ENCODE results near the gene ANKIB1. TPM values are rescaled to one million over a fixed set of nuclear protein-coding genes. Genes with fewer than 3 reads are reported as not detected.

Gene ANKIB1
- total RNA-seq, 2 experiments from 2014 or later: 25.3 to 42.3 TPM

DNA sequence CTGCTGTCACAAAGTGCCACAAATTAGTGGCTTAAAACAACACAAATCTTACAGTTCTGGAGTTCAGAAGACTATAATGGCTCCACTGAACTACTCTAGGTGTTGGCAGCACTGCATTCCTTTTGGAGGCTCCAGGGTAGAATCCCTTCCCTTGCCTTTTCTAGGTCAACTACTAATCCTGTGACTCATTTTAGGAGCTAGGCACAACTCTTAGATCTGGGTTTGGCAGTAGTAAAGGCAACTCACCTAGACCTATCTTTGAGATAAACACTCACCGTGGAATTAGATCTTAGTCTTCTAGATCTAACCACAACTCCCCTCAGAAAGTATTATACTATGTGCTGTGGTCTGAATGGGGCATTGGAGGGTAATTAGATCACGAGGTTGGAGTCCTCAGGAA, 60.4 kb downstream of the ANKIB1 start:
- intact Hi-C loops (cut with micrococcal nuclease; ENCODE audit: unreplicated experiment): no loop called here
- CTCF ChIA-PET (ENCODE audit: unreplicated experiment): no interaction called here
- Histone ChIP-seq H3K36me3 (ENCODE audit: insufficient read depth, low read length) (peaks cover 47% of the 10 kb centered on the region), H4K20me1 (ENCODE audit: insufficient read depth, low read length) (no peaks in the 10 kb centered on the region), H3K9me2 (ENCODE audit: insufficient read depth, low read length) (no peaks in the 10 kb centered on the region), H3K4me3 (ENCODE audit: low read depth, low read length, poor library complexity, severe bottlenecking) (no peak overlapping the region), H3K9me3 (ENCODE audit: low read length) (peaks cover 3% of the 10 kb centered on the region; the same call in 1 of the 2 replicates), H2AFZ (ENCODE audit: low read length) (no peak overlapping the region), H3K4me1 (ENCODE audit: insufficient read depth, low read length, poor library complexity, severe bottlenecking) (no peaks in the 10 kb centered on the region), H3K79me2 (ENCODE audit: insufficient read depth, low read depth, low read length) (no peaks in the 10 kb centered on the region), H3K4me2 (ENCODE audit: low read length) (no peak overlapping the region), H3K27ac (ENCODE audit: low read depth, low read length, poor library complexity, severe bottlenecking) (no peak overlapping the region)
- TF ChIP-seq CTCF (conservative IDR thresholded peaks at IDR 0.05; ENCODE audit: low read length): no peak
- no peak for TF ChIP-seq EZH2phosphoT487 (IDR thresholded peaks at IDR 0.05; ENCODE audit: borderline replicate concordance, low read depth, low read length)
- no TSS peak for BruUV-seq (replicated peaks)
- DNase-seq (ENCODE audit: low spot score): no peak
- POLR2A ChIA-PET: interaction anchor here (0.8 to 2.3 kb wide), 3 partner anchors 9 to 71 kb away, joined by 3 to 6 read pairs (median 4); no protein-coding TSS in a partner anchor

DNA sequence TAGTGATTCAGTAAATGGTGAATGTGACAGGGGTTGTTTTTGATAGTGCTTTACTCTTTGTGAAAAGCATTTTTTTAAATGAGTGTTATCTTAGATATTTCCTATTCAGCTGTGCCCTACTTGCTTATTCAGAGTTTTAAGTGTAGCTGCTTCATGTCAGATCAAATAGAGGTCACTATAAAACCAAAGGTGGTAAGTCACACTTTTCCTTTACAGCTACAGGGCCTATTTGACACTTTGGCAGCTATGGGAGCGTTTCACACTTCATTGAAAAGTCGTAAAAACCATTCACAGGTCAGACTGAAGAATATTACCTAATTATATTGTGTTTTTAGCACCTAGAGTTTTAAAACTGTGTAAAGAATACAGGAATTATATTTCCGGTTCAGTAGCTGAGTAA, 67.3 kb downstream of the ANKIB1 start:
- DNase-seq (ENCODE audit: low spot score): no peak
- no peak overlapping the region for H3K4me3 ChIP-seq (ENCODE audit: low read depth, low read length, poor library complexity, severe bottlenecking)
- H3K4me1 ChIP-seq (ENCODE audit: insufficient read depth, low read length, poor library complexity, severe bottlenecking): no peaks in the 10 kb centered on the region
- H3K9me2 ChIP-seq (ENCODE audit: insufficient read depth, low read length): no peaks in the 10 kb centered on the region
- no peaks in the 10 kb centered on the region for H3K9me3 ChIP-seq (ENCODE audit: low read length)
- ChIA-PET CTCF (ENCODE audit: unreplicated experiment) (no interaction called here), POLR2A (interaction anchor here (0.6 to 1.1 kb wide), 5 partner anchors 12 to 115 kb away, joined by 3 read pairs; no protein-coding TSS in a partner anchor)
- no peak overlapping the region for H3K4me2 ChIP-seq (ENCODE audit: low read length)
- BruUV-seq (replicated peaks): no TSS peak
- H4K20me1 ChIP-seq (ENCODE audit: insufficient read depth, low read length): no peaks in the 10 kb centered on the region
- H3K36me3 ChIP-seq (ENCODE audit: insufficient read depth, low read length): peaks cover 19% of the 10 kb centered on the region
- no peak overlapping the region for H2AFZ ChIP-seq (ENCODE audit: low read length)
- H3K27ac ChIP-seq (ENCODE audit: low read depth, low read length, poor library complexity, severe bottlenecking): no peak overlapping the region
- TF ChIP-seq CTCF (conservative IDR thresholded peaks at IDR 0.05; ENCODE audit: low read length) (no peak), EZH2phosphoT487 (IDR thresholded peaks at IDR 0.05; ENCODE audit: borderline replicate concordance, low read depth, low read length) (no peak)
- intact Hi-C loops (cut with micrococcal nuclease; ENCODE audit: unreplicated experiment): no loop called here
- no peaks in the 10 kb centered on the region for H3K79me2 ChIP-seq (ENCODE audit: insufficient read depth, low read depth, low read length)

GRCh38 chr7:92319243-92319642, 73.5 kb downstream of the ANKIB1 start:
- H3K79me2 ChIP-seq (ENCODE audit: insufficient read depth, low read depth, low read length): no peaks in the 10 kb centered on the region
- H3K4me1 ChIP-seq (ENCODE audit: insufficient read depth, low read length, poor library complexity, severe bottlenecking): no peaks in the 10 kb centered on the region
- POLR2A ChIA-PET: interaction anchor here (0.7 to 1.8 kb wide), 6 partner anchors 8 to 1125 kb away, joined by 3 to 5 read pairs (median 3); no protein-coding TSS in a partner anchor
- no peak overlapping the region for H3K27ac ChIP-seq (ENCODE audit: low read depth, low read length, poor library complexity, severe bottlenecking)
- H3K4me2 ChIP-seq (ENCODE audit: low read length): no peak overlapping the region
- no peak overlapping the region for H2AFZ ChIP-seq (ENCODE audit: low read length)
- H3K9me2 ChIP-seq (ENCODE audit: insufficient read depth, low read length): no peaks in the 10 kb centered on the region
- no peaks in the 10 kb centered on the region for H3K9me3 ChIP-seq (ENCODE audit: low read length)
- intact Hi-C loops (cut with micrococcal nuclease; ENCODE audit: unreplicated experiment): no loop called here
- no peaks in the 10 kb centered on the region for H4K20me1 ChIP-seq (ENCODE audit: insufficient read depth, low read length)
- no peak for DNase-seq (ENCODE audit: low spot score)
- BruUV-seq (replicated peaks): no TSS peak
- H3K4me3 ChIP-seq (ENCODE audit: low read depth, low read length, poor library complexity, severe bottlenecking): no peak overlapping the region
- no peak for TF ChIP-seq EZH2phosphoT487 (IDR thresholded peaks at IDR 0.05; ENCODE audit: borderline replicate concordance, low read depth, low read length)
- no peak for TF ChIP-seq CTCF (conservative IDR thresholded peaks at IDR 0.05; ENCODE audit: low read length)
- H3K36me3 ChIP-seq (ENCODE audit: insufficient read depth, low read length): peaks cover 28% of the 10 kb centered on the region
- CTCF ChIA-PET (ENCODE audit: unreplicated experiment): no interaction called here

Measured in OCI-LY7 (cell line).